ENCODE data around the gene PBX3. TPM values are rescaled to one million over a fixed set of nuclear protein-coding genes. Genes with fewer than 3 reads are reported as not detected.

The PBX3 gene
- total and polyA plus RNA-seq, 9 donors = 9.1 to 18.5 (median 11.4) TPM

GRCh38 chr9:125794708-125795107 is 47.5 kb downstream of the PBX3 start:
- WGBS (ENCODE audit: insufficient coverage) = no CpG with 5 or more reads among the region's 2 CpGs

GRCh38 chr9:125795970-125796596 is 48.9 kb downstream of the PBX3 start:
- Histone ChIP-seq H3K9me3 (replicated peaks; ENCODE audit: control insufficient read depth, low read depth, low read length) (no peaks in the 10 kb centered on the region), H3K27me3 (ENCODE audit: control insufficient read depth, insufficient read depth, low read length) (no peaks in the 10 kb centered on the region), H3K4me3 (ENCODE audit: low read length) (no peak overlapping the region), H3K36me3 (ENCODE audit: control insufficient read depth, insufficient read depth, low read length) (no peaks in the 10 kb centered on the region), H3K27ac (ENCODE audit: low read length) (no peak overlapping the region), H3K4me1 (ENCODE audit: control insufficient read depth, insufficient read depth, low read length) (no peaks in the 10 kb centered on the region)
- WGBS (ENCODE audit: insufficient coverage) = no CpG with 5 or more reads among the region's 4 CpGs
- no peak for DNase-seq

More at GRCh38 chr9:125794708-125795107, 47.5 kb downstream of the PBX3 start:
- Histone ChIP-seq H3K27ac (ENCODE audit: low read length) (no peak overlapping the region), H3K27me3 (ENCODE audit: control insufficient read depth, insufficient read depth, low read length) (no peaks in the 10 kb centered on the region), H3K9me3 (replicated peaks; ENCODE audit: control insufficient read depth, low read depth, low read length) (no peaks in the 10 kb centered on the region), H3K36me3 (ENCODE audit: control insufficient read depth, insufficient read depth, low read length) (no peaks in the 10 kb centered on the region), H3K4me1 (ENCODE audit: control insufficient read depth, insufficient read depth, low read length) (no peaks in the 10 kb centered on the region), H3K4me3 (ENCODE audit: low read length) (no peak overlapping the region)
- DNase-seq = no peak

GRCh38 chr9:125797930-125798329 is 50.8 kb downstream of the PBX3 start:
- no peak overlapping the region for H3K4me3 ChIP-seq (ENCODE audit: low read length)
- no peak for DNase-seq
- H3K4me1 ChIP-seq (ENCODE audit: control insufficient read depth, insufficient read depth, low read length) = no peaks in the 10 kb centered on the region
- no peaks in the 10 kb centered on the region for H3K36me3 ChIP-seq (ENCODE audit: control insufficient read depth, insufficient read depth, low read length)
- H3K27me3 ChIP-seq (ENCODE audit: control insufficient read depth, insufficient read depth, low read length) = no peaks in the 10 kb centered on the region
- no CpG with 5 or more reads among the region's 2 CpGs for WGBS (ENCODE audit: insufficient coverage)
- no peak overlapping the region for H3K27ac ChIP-seq (ENCODE audit: low read length)
- no peaks in the 10 kb centered on the region for H3K9me3 ChIP-seq (replicated peaks; ENCODE audit: control insufficient read depth, low read depth, low read length)

- H3K4me1 ChIP-seq (ENCODE audit: control insufficient read depth, insufficient read depth, low read length) = no peaks in the 10 kb centered on the region
- no CpG with 5 or more reads among the region's 2 CpGs for WGBS (ENCODE audit: insufficient coverage)
- H3K9me3 ChIP-seq (replicated peaks; ENCODE audit: control insufficient read depth, low read depth, low read length) = no peaks in the 10 kb centered on the region
- H3K27ac ChIP-seq (ENCODE audit: low read length) = no peak overlapping the region
- no peaks in the 10 kb centered on the region for H3K36me3 ChIP-seq (ENCODE audit: control insufficient read depth, insufficient read depth, low read length)
- H3K27me3 ChIP-seq (ENCODE audit: control insufficient read depth, insufficient read depth, low read length) = no peaks in the 10 kb centered on the region
- DNase-seq = no peak
- no peak overlapping the region for H3K4me3 ChIP-seq (ENCODE audit: low read length)
These were observed 56.4 kb downstream of the PBX3 start for GRCh38 chr9:125803526-125803925.

- no peaks in the 10 kb centered on the region for H3K9me3 ChIP-seq (replicated peaks; ENCODE audit: control insufficient read depth, low read depth, low read length)
- H3K4me1 ChIP-seq (ENCODE audit: control insufficient read depth, insufficient read depth, low read length) = no peaks in the 10 kb centered on the region
- peak; percentile 34 for DNase-seq
- WGBS (ENCODE audit: insufficient coverage) = 88% methylated on average over 2 of the region's 2 CpGs
- H3K27me3 ChIP-seq (ENCODE audit: control insufficient read depth, insufficient read depth, low read length) = no peaks in the 10 kb centered on the region
- H3K27ac ChIP-seq (ENCODE audit: low read length) = no peak overlapping the region
- H3K36me3 ChIP-seq (ENCODE audit: control insufficient read depth, insufficient read depth, low read length) = no peaks in the 10 kb centered on the region
- no peak overlapping the region for H3K4me3 ChIP-seq (ENCODE audit: low read length)
These were observed 57.9 kb downstream of the PBX3 start for GRCh38 chr9:125805057-125805456.

GRCh38 chr9:125805586-125805985 is 58.4 kb downstream of the PBX3 start:
- H3K4me3 ChIP-seq (ENCODE audit: low read length) = no peak overlapping the region
- no peaks in the 10 kb centered on the region for H3K36me3 ChIP-seq (ENCODE audit: control insufficient read depth, insufficient read depth, low read length)
- H3K9me3 ChIP-seq (replicated peaks; ENCODE audit: control insufficient read depth, low read depth, low read length) = no peaks in the 10 kb centered on the region
- no peak for DNase-seq
- no peaks in the 10 kb centered on the region for H3K4me1 ChIP-seq (ENCODE audit: control insufficient read depth, insufficient read depth, low read length)
- H3K27ac ChIP-seq (ENCODE audit: low read length) = no peak overlapping the region
- no peaks in the 10 kb centered on the region for H3K27me3 ChIP-seq (ENCODE audit: control insufficient read depth, insufficient read depth, low read length)

GRCh38 chr9:125807079-125807478 is 59.9 kb downstream of the PBX3 start:
- 75% methylated on average over 2 of the region's 3 CpGs for WGBS (ENCODE audit: insufficient coverage)
- no peak for DNase-seq
- H3K27ac ChIP-seq (ENCODE audit: low read length) = no peak overlapping the region

GRCh38 chr9:125810161-125810560 is 63.0 kb downstream of the PBX3 start:
- no peak overlapping the region for H3K27ac ChIP-seq (ENCODE audit: low read length)
- H3K27me3 ChIP-seq (ENCODE audit: control insufficient read depth, insufficient read depth, low read length) = no peaks in the 10 kb centered on the region
- H3K9me3 ChIP-seq (replicated peaks; ENCODE audit: control insufficient read depth, low read depth, low read length) = no peaks in the 10 kb centered on the region
- no peak overlapping the region for H3K4me3 ChIP-seq (ENCODE audit: low read length)
- H3K36me3 ChIP-seq (ENCODE audit: control insufficient read depth, insufficient read depth, low read length) = no peaks in the 10 kb centered on the region
- no peak for DNase-seq
- no peaks in the 10 kb centered on the region for H3K4me1 ChIP-seq (ENCODE audit: control insufficient read depth, insufficient read depth, low read length)

More at GRCh38 chr9:125807079-125807478, 59.9 kb downstream of the PBX3 start:
- no peaks in the 10 kb centered on the region for H3K9me3 ChIP-seq (replicated peaks; ENCODE audit: control insufficient read depth, low read depth, low read length)
- no peaks in the 10 kb centered on the region for H3K27me3 ChIP-seq (ENCODE audit: control insufficient read depth, insufficient read depth, low read length)
- H3K36me3 ChIP-seq (ENCODE audit: control insufficient read depth, insufficient read depth, low read length) = no peaks in the 10 kb centered on the region
- H3K4me3 ChIP-seq (ENCODE audit: low read length) = no peak overlapping the region
- H3K4me1 ChIP-seq (ENCODE audit: control insufficient read depth, insufficient read depth, low read length) = no peaks in the 10 kb centered on the region

- WGBS (ENCODE audit: insufficient coverage) = 17% methylated on average over 1 of the region's 3 CpGs
- H3K4me3 ChIP-seq (ENCODE audit: low read length) = no peak overlapping the region
- DNase-seq = no peak
- H3K4me1 ChIP-seq (ENCODE audit: control insufficient read depth, insufficient read depth, low read length) = no peaks in the 10 kb centered on the region
- no peaks in the 10 kb centered on the region for H3K36me3 ChIP-seq (ENCODE audit: control insufficient read depth, insufficient read depth, low read length)
- no peaks in the 10 kb centered on the region for H3K9me3 ChIP-seq (replicated peaks; ENCODE audit: control insufficient read depth, low read depth, low read length)
- H3K27me3 ChIP-seq (ENCODE audit: control insufficient read depth, insufficient read depth, low read length) = no peaks in the 10 kb centered on the region
- H3K27ac ChIP-seq (ENCODE audit: low read length) = no peak overlapping the region
These were observed 63.8 kb downstream of the PBX3 start for GRCh38 chr9:125811002-125811401.

- no peaks in the 10 kb centered on the region for H3K27me3 ChIP-seq (ENCODE audit: control insufficient read depth, insufficient read depth, low read length)
- WGBS (ENCODE audit: insufficient coverage) = 93% methylated on average over 6 of the region's 6 CpGs
- no peaks in the 10 kb centered on the region for H3K36me3 ChIP-seq (ENCODE audit: control insufficient read depth, insufficient read depth, low read length)
- H3K27ac ChIP-seq (ENCODE audit: low read length) = no peak overlapping the region
- no peak overlapping the region for H3K4me3 ChIP-seq (ENCODE audit: low read length)
- no peak for DNase-seq
- H3K4me1 ChIP-seq (ENCODE audit: control insufficient read depth, insufficient read depth, low read length) = no peaks in the 10 kb centered on the region
- no peaks in the 10 kb centered on the region for H3K9me3 ChIP-seq (replicated peaks; ENCODE audit: control insufficient read depth, low read depth, low read length)
These were observed 65.2 kb downstream of the PBX3 start for GRCh38 chr9:125812403-125812802.

GRCh38 chr9:125815568-125815967 is 68.4 kb downstream of the PBX3 start:
- no peak overlapping the region for H3K27ac ChIP-seq (ENCODE audit: low read length)
- H3K36me3 ChIP-seq (ENCODE audit: control insufficient read depth, insufficient read depth, low read length) = no peaks in the 10 kb centered on the region
- WGBS (ENCODE audit: insufficient coverage) = no CpG with 5 or more reads among the region's 1 CpG
- no peaks in the 10 kb centered on the region for H3K9me3 ChIP-seq (replicated peaks; ENCODE audit: control insufficient read depth, low read depth, low read length)
- no peaks in the 10 kb centered on the region for H3K4me1 ChIP-seq (ENCODE audit: control insufficient read depth, insufficient read depth, low read length)
- H3K27me3 ChIP-seq (ENCODE audit: control insufficient read depth, insufficient read depth, low read length) = no peaks in the 10 kb centered on the region
- DNase-seq = no peak
- H3K4me3 ChIP-seq (ENCODE audit: low read length) = no peak overlapping the region
